Posterior cingulate gyrus (tissue), 11 donors: ENCODE measurements around the gene PKDREJ.

Source experiments
- DNase-seq, 10 donors: peaks; one replicate each; pipeline versions ENCODE4 v3.0.0 to v3.0.0-alpha.2; 2020 to 2021; ENCODE audit warnings: mixed read lengths in 3 of 10
- intact Hi-C: fragments of 100-400 bp; cut with DNase I; formaldehyde crosslinking; loops from one replicate; pipeline ENCODE4 v1.15.1; 2023

Gene PKDREJ

GRCh38 chr22:46244771-46245170 lies 18.4 kb downstream of the PKDREJ start:
- intact Hi-C loops = no loop called here
- DNase-seq = no peak

DNA sequence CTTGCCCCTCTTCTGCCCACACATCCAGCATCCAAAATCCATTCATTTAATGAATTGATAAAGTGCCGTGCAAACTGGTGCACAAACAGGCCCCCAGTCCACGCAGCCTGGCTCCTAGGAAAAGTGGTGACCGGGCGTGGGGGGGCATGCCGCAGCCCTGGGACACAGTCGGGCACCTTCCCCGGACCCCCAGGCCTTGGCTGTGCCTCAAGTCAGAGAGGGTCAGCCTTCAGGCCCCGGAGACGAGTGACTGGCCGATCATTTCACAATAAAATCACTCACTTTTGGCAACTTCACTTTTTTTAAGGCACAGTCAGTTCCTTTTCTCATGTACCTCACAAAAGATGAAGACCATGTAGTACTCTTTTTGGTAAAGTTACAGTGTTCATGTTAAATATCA lies 21.1 kb downstream of the PKDREJ start:
- intact Hi-C loops = no loop called here

DNA sequence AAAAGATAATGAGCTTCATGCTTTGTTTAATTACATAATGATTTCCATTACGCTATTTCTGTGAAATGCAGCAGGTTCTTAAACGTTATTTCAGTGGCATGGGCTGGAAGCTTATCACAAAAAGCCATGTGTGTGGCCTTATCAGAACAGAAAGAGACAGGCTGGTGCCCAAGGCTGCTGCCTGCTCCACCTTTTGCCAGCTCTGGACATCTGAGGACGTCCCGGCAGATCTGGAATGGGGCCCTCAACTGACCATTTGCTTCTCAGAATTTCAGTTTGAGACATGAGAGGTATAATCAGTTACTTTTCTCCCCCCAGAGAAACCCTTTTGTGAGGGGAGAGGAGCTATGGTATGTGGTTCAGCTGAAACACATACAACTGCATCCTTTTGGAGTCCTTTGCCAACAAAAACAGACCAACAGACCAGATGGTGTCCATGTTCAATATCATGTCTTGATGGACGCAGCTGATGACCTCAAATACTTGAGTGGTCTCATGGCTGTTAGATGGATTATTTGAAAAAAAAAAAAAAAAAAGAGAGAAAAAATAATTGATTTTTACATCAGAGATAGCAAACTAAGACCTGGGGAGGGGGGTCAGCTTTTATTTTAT lies 21.6 kb downstream of the PKDREJ start:
- intact Hi-C loops = no loop called here

More for the DNA sequence above, 21.1 kb downstream of the PKDREJ start:
- DNase-seq = peak in 1 of 10 donors; percentile 63

GRCh38 chr22:46240907-46241306 lies 22.2 kb downstream of the PKDREJ start:
- intact Hi-C loops = no loop called here
- DNase-seq = peak in 1 of 10 donors; percentile 28

More for the DNA sequence above, 21.6 kb downstream of the PKDREJ start:
- DNase-seq = no peak

DNA sequence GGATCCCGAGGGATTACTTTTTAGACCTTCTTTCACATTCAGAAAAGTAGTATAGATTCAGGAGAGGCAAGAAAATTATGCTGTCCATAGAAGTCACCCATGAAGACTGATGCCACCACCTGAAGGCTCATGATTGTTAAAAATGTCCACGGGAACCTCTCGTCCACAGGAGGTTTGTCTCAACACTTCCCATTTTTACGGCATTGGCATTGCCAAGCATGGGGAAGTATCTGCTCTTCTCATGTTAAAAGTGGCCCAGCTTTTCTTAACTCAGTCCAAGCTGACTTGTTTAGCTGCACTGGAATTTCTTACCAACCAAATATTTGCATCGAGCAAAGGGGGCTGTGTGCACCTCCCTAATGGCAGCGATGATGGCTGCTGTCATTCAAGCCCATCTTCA lies 22.6 kb downstream of the PKDREJ start:
- intact Hi-C loops = no loop called here
- DNase-seq = no peak

- no peak for DNase-seq
- intact Hi-C loops = no loop called here
Observed at GRCh38 chr22:46240073-46240472, 23.1 kb downstream of the PKDREJ start.

DNA sequence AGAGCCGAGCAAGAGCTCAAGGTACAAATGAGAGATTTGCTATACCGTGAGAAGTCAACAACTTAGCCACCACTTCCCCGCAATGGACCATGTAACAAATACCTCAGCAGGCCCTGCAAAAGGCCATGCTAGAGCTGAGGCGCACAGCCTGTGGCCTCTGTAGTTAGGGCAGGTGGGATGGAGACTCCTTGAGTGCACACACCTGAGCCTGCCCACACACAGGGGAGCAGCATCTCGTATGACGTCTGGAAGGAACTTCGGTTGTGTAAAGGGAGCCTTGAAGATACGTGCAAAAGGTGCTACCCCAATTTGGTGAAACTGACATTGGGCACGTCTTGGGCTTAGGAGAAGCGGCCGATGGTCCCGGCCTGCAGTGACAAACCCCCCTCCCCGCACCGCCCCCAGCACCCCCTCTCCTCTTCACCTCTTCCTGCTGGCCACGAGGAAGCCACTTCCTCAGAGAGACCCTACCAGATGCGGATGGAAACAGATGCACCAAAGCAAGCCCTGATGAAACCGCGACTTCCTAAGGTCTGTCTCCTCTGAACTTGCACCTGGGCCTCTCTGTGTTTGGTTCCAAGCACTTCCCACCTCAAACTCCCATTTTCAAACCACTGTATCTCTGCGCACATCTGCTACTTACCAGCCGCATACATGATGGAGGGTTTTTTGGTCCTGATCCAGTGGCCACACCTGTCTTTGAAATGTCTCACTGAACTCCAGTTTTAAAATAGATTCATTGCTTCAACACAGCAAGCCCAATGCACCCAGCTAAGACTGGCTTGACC lies 23.7 kb downstream of the PKDREJ start:
- DNase-seq = peak in 1 of 10 donors; percentile 39

GRCh38 chr22:46238541-46238940 lies 24.6 kb downstream of the PKDREJ start:
- peak in 7 of 10 donors; percentile 28 to 93 (median 61) for DNase-seq
- intact Hi-C loops = no loop called here

More for the DNA sequence above, 23.7 kb downstream of the PKDREJ start:
- intact Hi-C loops = no loop called here

DNA sequence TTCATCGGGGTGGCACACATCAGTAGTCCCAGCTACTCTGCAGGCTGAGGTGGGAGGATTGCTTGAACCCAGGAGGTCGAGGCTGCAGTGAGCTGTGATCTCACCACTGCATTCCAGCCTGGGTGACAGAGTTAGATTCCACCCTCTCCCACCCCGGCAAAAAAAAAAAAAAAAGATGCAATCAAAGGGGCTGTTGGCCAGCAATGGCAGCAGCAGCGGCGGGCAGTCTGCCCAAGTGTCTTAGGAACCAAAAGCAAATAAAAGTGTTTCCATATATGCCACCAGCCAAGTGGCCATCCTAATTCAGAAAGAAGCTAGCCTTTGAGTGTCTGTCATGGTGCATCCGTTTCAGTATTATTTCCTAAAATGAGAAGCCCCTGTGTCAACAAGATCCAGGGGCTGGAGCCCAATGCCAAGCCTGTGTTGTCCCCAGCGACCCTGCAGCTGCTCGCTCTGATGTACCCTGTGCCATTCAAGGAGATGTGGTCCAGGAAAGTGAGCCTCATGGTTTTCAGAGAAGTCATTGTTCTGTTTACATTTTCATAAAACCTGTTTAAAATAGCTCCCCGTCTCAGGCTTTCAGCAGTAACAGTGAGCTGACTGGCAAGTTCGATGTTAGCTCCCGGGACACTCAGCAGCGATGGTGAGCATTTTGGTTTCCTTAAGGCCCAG lies 25.6 kb downstream of the PKDREJ start:
- intact Hi-C loops = no loop called here
- DNase-seq = peak in 1 of 10 donors; percentile 49

DNA sequence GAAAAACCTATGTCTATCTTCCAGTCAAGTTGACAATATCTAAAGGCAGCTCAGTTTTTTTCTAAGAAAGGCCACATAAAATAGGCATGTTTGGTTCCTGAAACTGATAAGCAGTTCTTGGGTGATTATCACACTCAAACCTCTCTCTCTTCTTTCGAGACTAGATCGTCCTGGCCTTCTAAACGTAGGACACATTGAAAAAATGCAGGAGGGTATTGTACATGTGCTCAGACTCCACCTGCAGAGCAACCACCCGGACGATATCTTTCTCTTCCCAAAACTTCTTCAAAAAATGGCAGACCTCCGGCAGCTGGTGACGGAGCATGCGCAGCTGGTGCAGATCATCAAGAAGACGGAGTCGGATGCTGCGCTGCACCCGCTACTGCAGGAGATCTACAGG lies 28.2 kb downstream of the PKDREJ start:
- DNase-seq = peak in 2 of 10 donors; percentile 43 to 45
- intact Hi-C loops = no loop called here

DNA sequence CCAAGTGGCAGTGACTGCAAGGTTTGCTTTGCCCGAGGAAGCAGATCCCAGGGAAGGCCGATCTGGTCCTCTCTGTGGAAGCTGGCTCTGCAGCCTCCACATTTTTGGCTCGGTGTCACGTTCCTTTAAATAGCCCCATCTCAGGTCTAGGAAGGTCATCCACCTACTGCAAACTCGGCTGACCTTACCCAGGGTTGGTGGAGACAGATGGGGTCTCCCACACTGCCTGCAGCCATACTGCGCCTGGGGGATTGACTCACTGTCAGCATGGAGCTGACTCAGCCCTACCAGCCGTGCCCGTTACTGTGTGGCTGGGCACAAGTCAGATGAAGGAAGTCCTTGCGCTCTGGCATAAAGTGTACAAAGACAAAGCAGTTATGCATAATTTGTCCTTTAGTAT lies 29.9 kb downstream of the PKDREJ start:
- intact Hi-C loops = no loop called here
- peak in 9 of 10 donors; percentile 44 to 92 (median 55) for DNase-seq

DNA sequence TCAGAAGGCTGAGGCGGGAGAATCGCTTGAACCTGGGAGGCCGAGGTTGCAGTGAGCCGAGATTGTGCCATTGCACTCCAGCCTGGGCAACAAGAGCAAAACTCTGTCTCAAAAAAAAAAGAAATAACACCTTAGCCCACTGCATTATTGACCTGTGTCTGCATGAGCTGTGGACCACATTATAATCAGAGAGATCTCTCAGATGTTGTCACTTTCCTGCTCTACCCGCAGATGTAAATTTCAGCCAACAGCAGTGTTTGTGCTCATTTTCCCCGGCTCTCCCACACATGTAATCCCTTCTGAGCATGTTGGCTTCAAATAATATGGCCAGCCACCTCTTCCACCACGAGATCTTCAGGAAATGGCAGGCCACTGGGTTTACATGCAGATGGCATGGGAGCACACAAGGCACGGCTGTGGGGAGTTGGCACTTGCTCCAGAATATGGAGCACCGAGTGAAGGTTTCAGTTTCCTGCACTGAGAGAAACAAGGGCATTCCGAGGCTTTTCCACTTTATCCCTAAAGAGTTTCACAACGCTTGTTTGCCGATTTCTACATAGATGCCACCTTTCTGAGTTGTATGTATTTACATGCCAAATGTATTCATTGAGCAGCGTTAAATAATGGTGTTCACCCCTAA lies 32.8 kb downstream of the PKDREJ start:
- DNase-seq = peak in 1 of 10 donors; percentile 16
- intact Hi-C loops = no loop called here

- intact Hi-C loops = no loop called here
- peak in 1 of 10 donors; percentile 38 for DNase-seq
Observed at GRCh38 chr22:46229701-46230100, 33.4 kb downstream of the PKDREJ start.

DNA sequence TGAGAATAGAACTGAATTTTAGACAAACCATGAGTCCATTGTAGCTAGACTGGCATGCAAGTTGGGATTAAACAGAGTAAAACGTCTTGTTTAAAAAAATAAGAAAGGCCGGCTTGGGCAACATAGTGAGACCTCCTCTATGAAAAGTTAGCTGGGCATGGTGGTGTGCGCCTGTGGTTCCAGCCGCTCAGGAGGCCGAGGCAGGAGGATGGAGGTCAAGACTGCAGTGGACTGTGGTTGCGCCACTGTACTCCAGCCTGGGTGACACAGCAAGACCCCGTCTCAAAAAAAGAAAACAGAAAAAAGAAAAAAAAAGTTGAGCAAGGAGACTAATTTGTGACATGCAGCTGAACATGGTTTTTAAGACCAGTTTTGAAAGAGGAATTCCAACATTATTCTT lies 36.6 kb downstream of the PKDREJ start:
- DNase-seq = peak in 1 of 10 donors; percentile 58
- intact Hi-C loops = no loop called here

- intact Hi-C loops = no loop called here
- DNase-seq = peak in 1 of 10 donors; percentile 2
Observed at GRCh38 chr22:46225631-46226030, 37.5 kb downstream of the PKDREJ start.

DNA sequence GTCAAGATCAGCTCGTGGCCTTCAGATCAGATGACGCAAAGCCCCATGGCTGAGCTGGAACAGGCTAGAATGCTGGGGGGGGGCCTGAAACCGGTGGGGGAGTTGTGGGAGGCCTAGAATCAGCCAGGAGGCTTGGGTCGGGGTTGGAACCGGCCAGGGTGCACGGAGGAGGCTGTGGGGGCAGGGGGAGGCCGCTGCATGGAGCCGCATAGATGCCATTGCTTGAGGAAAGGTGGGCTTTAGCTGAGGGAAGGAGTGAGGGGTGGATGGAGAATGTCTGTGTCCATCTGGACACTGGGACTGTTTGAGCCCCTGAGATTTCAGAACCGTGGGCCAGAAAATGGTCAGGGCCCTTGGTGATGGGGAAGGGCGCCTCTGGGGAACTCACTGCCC lies 38.2 kb downstream of the PKDREJ start:
- intact Hi-C loops = no loop called here
- peak in 1 of 10 donors; percentile 52 for DNase-seq

DNA sequence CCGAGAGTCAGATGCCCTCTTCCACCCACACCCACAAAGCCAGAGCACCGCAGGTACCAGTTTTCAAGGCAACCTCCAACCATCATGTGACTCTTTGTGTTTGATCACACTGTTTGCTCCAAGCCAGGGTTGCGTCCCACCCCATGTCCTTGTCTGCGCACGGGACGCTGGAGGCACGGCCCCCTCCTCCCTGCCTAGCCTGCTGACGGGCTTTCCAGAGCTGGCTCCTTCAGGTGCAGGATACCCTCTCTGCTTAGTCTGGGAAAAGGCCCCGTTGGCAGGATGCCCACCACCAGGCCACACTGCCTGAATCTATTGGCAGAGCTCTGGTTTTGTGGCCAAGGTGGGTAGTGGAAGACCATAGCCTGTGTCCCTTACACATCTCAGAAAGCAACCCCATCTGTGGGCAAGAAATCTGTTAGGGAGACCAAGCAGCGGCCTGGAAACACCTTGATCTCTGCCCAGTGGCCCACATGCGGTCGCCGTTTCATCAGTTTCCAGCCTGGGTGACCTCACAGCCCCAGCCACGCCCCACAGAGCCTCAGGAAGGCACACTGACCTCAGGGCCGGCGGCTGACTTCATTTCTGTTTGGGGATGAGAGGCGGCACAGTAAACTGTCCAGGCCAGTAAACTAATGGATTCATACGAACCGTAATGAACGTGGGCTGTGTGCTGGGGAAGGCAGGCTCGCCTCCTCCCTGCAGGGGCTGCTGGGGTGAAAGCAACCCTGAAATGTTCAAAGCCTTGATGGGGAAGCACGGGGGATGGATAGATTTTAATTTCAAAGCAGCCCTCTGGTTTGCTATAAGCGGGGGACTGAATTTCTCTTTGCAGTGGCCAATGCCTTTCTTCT lies 38.9 kb downstream of the PKDREJ start:
- peak in 1 of 10 donors; percentile 76 for DNase-seq
- intact Hi-C loops = no loop called here

DNA sequence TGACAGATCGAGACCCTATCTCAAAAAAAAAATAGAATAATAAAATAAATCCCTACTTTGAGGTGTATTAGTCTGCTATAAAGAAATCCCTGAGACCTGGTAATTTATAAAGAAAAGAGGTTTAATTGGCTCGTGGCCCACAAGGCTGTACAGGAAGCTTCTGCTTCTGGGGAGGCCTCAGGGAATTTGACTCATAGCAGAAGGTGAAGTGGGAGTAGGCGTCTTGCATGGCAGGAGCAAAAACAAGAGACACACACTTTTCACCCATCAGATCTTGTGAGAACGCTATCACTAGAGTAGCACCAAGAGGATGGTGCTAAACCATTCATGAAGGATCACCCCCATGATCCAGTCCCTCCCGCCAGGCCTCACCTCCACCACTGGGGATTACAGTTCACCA lies 42.2 kb downstream of the PKDREJ start:
- intact Hi-C loops = no loop called here
- peak in 1 of 10 donors; percentile 16 for DNase-seq

DNA sequence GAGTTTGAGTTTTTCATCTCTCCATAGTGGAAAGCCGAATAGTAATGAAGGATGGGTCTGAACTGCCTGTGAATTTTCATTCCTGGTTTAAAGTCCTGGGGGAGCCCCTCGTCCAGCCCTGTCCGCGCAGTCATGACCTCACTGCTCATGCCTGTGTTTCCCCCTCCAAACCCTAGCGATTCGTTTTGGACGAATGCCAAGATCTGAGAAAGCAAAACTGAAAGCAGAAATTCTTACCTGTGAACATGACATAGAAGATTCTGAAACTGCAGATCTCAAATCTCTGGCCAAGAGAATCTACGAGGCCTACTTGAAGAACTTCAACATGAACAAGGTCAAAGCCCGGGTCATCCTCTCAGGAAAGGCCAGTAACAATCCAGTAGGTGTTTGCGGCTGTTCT lies 43.5 kb downstream of the PKDREJ start:
- peak in 1 of 10 donors; percentile 3 for DNase-seq
- intact Hi-C loops = no loop called here

GRCh38 chr22:46214616-46215015 lies 48.5 kb downstream of the PKDREJ start:
- intact Hi-C loops = no loop called here
- peak in 2 of 10 donors; percentile 79 to 83 for DNase-seq
